A549 (cell line): ENCODE measurements around the gene REN. TPM values are rescaled to one million over a fixed set of nuclear protein-coding genes. Genes with fewer than 3 reads are reported as not detected.

Source experiments
- ATAC-seq, 2 experiments: fragments of 200-7000 bp in 1 of 2; fragments of >200 bp in 1 of 2; cut with Nextera tagmentation in 1 of 2; cut with Tn5 transposase in 1 of 2; 3 replicates each; pipeline versions ENCODE4 v1.8.0 to v1.9.1; 2018 to 2020; ENCODE audit warnings: mild to moderate bottlenecking in 1 of 2, moderate library complexity in 1 of 2
- CTCF ChIA-PET: fragments of 300-600 bp; sonication (Branson Sonifier 250); formaldehyde crosslinking; extraction: SDS; loops from one replicate; lab custom pipeline; 2021; ENCODE audit warnings: antibody characterized with exemption, inconsistent platforms; lab: Yijun Ruan, JAX
- POLR2A ChIA-PET: fragments of 350-600 bp; formaldehyde crosslinking; extraction: SDS; loops from one replicate; lab custom pipeline; 2021; ENCODE audit warnings: antibody characterized with exemption, inconsistent platforms; lab: Yijun Ruan, JAX
- DNase-seq, 2 experiments: peaks; one replicate each; pipeline versions ENCODE4 v3.0.0 to v3.0.0-alpha.2; 2011 to 2016; ENCODE audit warnings: low read depth in 1 of 2, low spot score in 1 of 2
- FAIRE-seq: peaks from 2 replicates; lab custom pipeline; 2011; peaks lifted over from hg19 to GRCh38; lab: Jason Lieb, UNC
- H3K27ac ChIP-seq, 2 experiments: fragments of >200 bp; sonication (Bioruptor Twin); formaldehyde crosslinking; 3 replicates each; pipeline ENCODE4 v1.5.1; 2016 to 2017
- H3K4me1 ChIP-seq: fragments of >200 bp; sonication (Bioruptor Twin); formaldehyde crosslinking; 3 replicates; pipeline ENCODE4 v1.6.1; 2016
- H3K4me2 ChIP-seq: fragments of >200 bp; sonication (Bioruptor Twin); formaldehyde crosslinking; 3 replicates; pipeline ENCODE4 v1.6.1; 2016
- H3K4me3 ChIP-seq: fragments of >200 bp; sonication (Bioruptor Twin); formaldehyde crosslinking; 3 replicates; pipeline ENCODE4 v1.5.1; 2016
- H3K9me3 ChIP-seq: fragments of >200 bp; sonication (Bioruptor Twin); formaldehyde crosslinking; 3 replicates; pipeline ENCODE4 v1.6.1; 2016
- BHLHE40 ChIP-seq: IDR thresholded peaks from 2 replicates; pipeline ENCODE4 v1.6.1; 2012; ENCODE audit warnings: low read depth, low read length, inconsistent platforms
- CBX2 ChIP-seq: fragments of 200-600 bp; sonication (generic); IDR thresholded peaks from 2 replicates; pipeline ENCODE4 v1.6.1; 2016; ENCODE audit warnings: low read depth, mild to moderate bottlenecking, borderline replicate concordance
- CBX8 ChIP-seq: fragments of 200-600 bp; sonication (generic); IDR thresholded peaks from 2 replicates; pipeline ENCODE4 v1.6.1; 2016
- ESRRA ChIP-seq: fragments of 150-350 bp; IDR thresholded peaks from 2 replicates; pipeline ENCODE4 v1.6.1; 2014; ENCODE audit warnings: mild to moderate bottlenecking, low read length, borderline replicate concordance
- FOSL2 ChIP-seq, 2 experiments: fragments of 450-650 bp in 1 of 2; fragments of >200 bp in 1 of 2; sonication (Bioruptor Twin) in 1 of 2; formaldehyde crosslinking; IDR thresholded peaks; 2 replicates each; pipeline versions ENCODE4 v1.5.0 to v1.6.1; 2016 to 2020; ENCODE audit warnings: mild to moderate bottlenecking in 1 of 2, moderate library complexity in 1 of 2
- GATA3 ChIP-seq: IDR thresholded peaks from 2 replicates; pipeline ENCODE4 v1.6.1; 2012; ENCODE audit warnings: borderline replicate concordance
- HDAC2 ChIP-seq: fragments of 200-600 bp; sonication (generic); IDR thresholded peaks from 2 replicates; pipeline ENCODE4 v1.6.1; 2016
- HEYL ChIP-seq: fragments of 250-450 bp; sonication (Bioruptor Pico); IDR thresholded peaks from 2 replicates; pipeline ENCODE4 v1.8.0; 2021; ENCODE audit warnings: mild to moderate bottlenecking, moderate library complexity
- HOXA7 ChIP-seq: fragments of 250-450 bp; sonication (Bioruptor Pico); IDR thresholded peaks from 2 replicates; pipeline ENCODE4 v1.5.0; 2020; ENCODE audit warnings: mild to moderate bottlenecking, moderate library complexity
- HOXB13 ChIP-seq: fragments of 250-450 bp; sonication (Bioruptor Pico); IDR thresholded peaks from 2 replicates; pipeline ENCODE4 v1.5.0; 2020; ENCODE audit warnings: low read depth, mild to moderate bottlenecking, moderate library complexity
- MYC ChIP-seq: IDR thresholded peaks from 2 replicates; pipeline ENCODE4 v1.6.1; 2012; ENCODE audit warnings: mild to moderate bottlenecking, inconsistent platforms, low read length, improper control_type of control experiment, borderline replicate concordance
- NR3C1 ChIP-seq: fragments of >200 bp; sonication (Bioruptor Twin); formaldehyde crosslinking; IDR thresholded peaks from 3 replicates; pipeline ENCODE4 v1.6.1; 2017
- PHF8 ChIP-seq: fragments of 200-600 bp; sonication (generic); IDR thresholded peaks from 2 replicates; pipeline ENCODE4 v1.6.1; 2016; ENCODE audit warnings: low read depth, mild to moderate bottlenecking, antibody characterized with exemption, moderate library complexity, borderline replicate concordance
- RAD21 ChIP-seq, 2 experiments: fragments of >200 bp in 1 of 2; sonication (Bioruptor Twin) in 1 of 2; formaldehyde crosslinking in 1 of 2; IDR thresholded peaks in 1 of 2; conservative IDR thresholded peaks in 1 of 2; 2 replicates in 1 of 2; 3 replicates in 1 of 2; pipeline ENCODE4 v1.6.1; 2012 to 2018; ENCODE audit warnings: inconsistent platforms in 1 of 2
- SMC3 ChIP-seq: fragments of >200 bp; sonication (Bioruptor Twin); formaldehyde crosslinking; IDR thresholded peaks from 3 replicates; pipeline ENCODE4 v1.6.1; 2018; ENCODE audit warnings: inconsistent platforms
- TP53 ChIP-seq: fragments of 250-450 bp; sonication (Bioruptor Pico); IDR thresholded peaks from 2 replicates; pipeline ENCODE4 v1.5.0; 2021; ENCODE audit warnings: mild to moderate bottlenecking, moderate library complexity
- ZC3H11A ChIP-seq: fragments of 450-650 bp; IDR thresholded peaks from 2 replicates; pipeline ENCODE4 v1.6.1; 2014; ENCODE audit warnings: antibody characterized with exemption, mild to moderate bottlenecking
- ZFP36 ChIP-seq: fragments of 450-650 bp; IDR thresholded peaks from 2 replicates; pipeline ENCODE4 v1.6.1; 2014; ENCODE audit warnings: borderline replicate concordance; ENCODE audit not compliant: partially characterized antibody
- ZNF302 ChIP-seq: fragments of 250-450 bp; sonication (Bioruptor Pico); IDR thresholded peaks from 2 replicates; pipeline ENCODE4 v1.9.0; 2021; ENCODE audit warnings: inconsistent platforms, mild to moderate bottlenecking, moderate library complexity
- WGBS: methylation state at CpG from one replicate; pipeline ENCODE4 v1.1.6; 2017; ENCODE audit errors: missing lambda C conversion rate; 5-methylcytosine and 5-hydroxymethylcytosine counted together
- polyA plus RNA-seq, 4 experiments: library from polyadenylated mRNA; depleted of rRNA in 3 of 4; stranded (reverse); fragments of >200 nt; fragmentation: RNase III in 1 of 4; extraction: RNeasy Plus Mini Kit Qiagen cat#74134 plus additional on column Dnase treatment in 1 of 4; gene quantifications; 2 replicates in 3 of 4; 3 replicates in 1 of 4; pipeline ENCODE4 v1.2.3, GENCODE V29; 2011 to 2017
- TF ChIP-seq, protein P1 (sequence below): fragments of 250-450 bp; sonication (Bioruptor Pico); IDR thresholded peaks from 2 replicates; pipeline ENCODE4 v1.5.0; 2021; ENCODE audit warnings: mild to moderate bottlenecking, moderate library complexity, borderline replicate concordance
- TF ChIP-seq, protein P2 (sequence below): fragments of >200 bp; sonication (Bioruptor Twin); formaldehyde crosslinking; IDR thresholded peaks from 3 replicates; pipeline ENCODE4 v1.5.1; 2016
- TF ChIP-seq, protein P3 (sequence below): IDR thresholded peaks from 2 replicates; pipeline ENCODE4 v1.6.1; 2012
- TF ChIP-seq, protein P4 (sequence below): IDR thresholded peaks from 2 replicates; pipeline ENCODE4 v1.6.1; 2012
- TF ChIP-seq, protein P5 (sequence below): fragments of 250-450 bp; sonication (Bioruptor Pico); IDR thresholded peaks from 2 replicates; pipeline ENCODE4 v1.5.0; 2020; ENCODE audit warnings: low read depth, mild to moderate bottlenecking, moderate library complexity

Gene REN
- polyA plus RNA-seq, 2 of the 4 experiments (the other 2 are of a cell fraction), result not detected

DNA sequence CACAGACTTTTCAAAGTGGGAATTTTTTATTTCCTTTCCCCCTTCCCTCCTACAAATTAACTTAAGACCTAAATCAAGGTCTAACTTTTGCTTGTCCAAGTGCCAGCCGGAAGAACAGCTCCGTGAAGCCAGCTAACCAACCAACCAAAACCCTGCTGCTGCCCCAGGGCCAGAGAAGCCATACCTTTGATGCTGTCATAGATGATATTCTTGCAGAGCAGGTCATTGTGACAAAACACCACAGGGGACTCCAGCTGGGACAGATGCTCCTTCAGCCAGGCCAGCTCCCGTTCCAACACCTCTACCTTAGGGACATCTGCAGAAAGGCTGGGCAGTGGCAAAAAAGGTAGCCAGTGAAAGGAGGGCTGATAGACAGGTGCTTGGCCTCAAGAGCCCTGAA, 25.0 kb downstream of the REN start:
- no peak for FAIRE-seq
- POLR2A ChIA-PET, result no interaction called here

DNA sequence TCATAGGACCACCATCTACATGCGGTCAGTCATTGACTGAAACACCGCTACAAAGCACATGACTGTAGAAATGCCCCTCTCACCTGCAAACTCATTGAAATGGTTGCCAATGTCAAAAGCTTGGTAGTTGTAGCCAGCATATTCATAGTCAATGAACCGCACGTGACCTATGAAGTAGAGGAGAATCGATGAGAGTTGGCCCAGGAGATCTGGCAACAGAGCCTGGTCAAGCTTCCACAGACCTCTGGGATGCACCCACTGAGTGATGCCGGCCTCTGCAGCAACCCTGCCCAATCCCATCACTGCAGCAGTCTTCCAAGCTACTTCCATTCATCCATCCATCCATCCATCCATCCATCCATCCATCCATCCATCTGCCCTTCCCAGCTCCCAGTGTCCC, 26.2 kb downstream of the REN start:
- Histone ChIP-seq H3K9me3 (no peaks in the 10 kb centered on the region), H3K4me2 (no peak overlapping the region), H3K27ac (no peak overlapping the region), H3K4me3 (no peak overlapping the region), H3K4me1 (no peaks in the 10 kb centered on the region)
- FAIRE-seq (no peak), ATAC-seq (no peak), DNase-seq (no peak)
- WGBS, result 82% methylated on average over 6 of the region's 6 CpGs
- CTCF ChIA-PET, result interaction anchor here (0.5 to 32.2 kb wide), 7 partner anchors 11 to 635 kb away, joined by 3 to 757 read pairs (median 8); partner anchors contain the start of genes ETNK2 and SNRPE
- POLR2A ChIA-PET, result no interaction called here
- TF ChIP-seq ESRRA (no peak), CBX8 (no peak), MYC (no peak), RAD21 (conservative IDR thresholded peaks at IDR 0.05 in 1 of 2, IDR thresholded peaks at IDR 0.05 in 1 of 2) (no peak), NR3C1 (no peak), ZNF302 (no peak), PHF8 (no peak), FOSL2 (IDR thresholded peaks at IDR 0.05) (no peak), FOSL2 (CRISPR knock-in tag; IDR thresholded peaks at IDR 0.05) (no peak), GATA3 (no peak), BHLHE40 (no peak)
- TF ChIP-seq, protein P1, sequence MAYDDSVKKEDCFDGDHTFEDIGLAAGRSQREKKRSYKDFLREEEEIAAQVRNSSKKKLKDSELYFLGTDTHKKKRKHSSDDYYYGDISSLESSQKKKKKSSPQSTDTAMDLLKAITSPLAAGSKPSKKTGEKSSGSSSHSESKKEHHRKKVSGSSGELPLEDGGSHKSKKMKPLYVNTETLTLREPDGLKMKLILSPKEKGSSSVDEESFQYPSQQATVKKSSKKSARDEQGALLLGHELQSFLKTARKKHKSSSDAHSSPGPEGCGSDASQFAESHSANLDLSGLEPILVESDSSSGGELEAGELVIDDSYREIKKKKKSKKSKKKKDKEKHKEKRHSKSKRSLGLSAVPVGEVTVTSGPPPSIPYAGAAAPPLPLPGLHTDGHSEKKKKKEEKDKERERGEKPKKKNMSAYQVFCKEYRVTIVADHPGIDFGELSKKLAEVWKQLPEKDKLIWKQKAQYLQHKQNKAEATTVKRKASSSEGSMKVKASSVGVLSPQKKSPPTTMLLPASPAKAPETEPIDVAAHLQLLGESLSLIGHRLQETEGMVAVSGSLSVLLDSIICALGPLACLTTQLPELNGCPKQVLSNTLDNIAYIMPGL, result no peak
- TF ChIP-seq, protein P2, sequence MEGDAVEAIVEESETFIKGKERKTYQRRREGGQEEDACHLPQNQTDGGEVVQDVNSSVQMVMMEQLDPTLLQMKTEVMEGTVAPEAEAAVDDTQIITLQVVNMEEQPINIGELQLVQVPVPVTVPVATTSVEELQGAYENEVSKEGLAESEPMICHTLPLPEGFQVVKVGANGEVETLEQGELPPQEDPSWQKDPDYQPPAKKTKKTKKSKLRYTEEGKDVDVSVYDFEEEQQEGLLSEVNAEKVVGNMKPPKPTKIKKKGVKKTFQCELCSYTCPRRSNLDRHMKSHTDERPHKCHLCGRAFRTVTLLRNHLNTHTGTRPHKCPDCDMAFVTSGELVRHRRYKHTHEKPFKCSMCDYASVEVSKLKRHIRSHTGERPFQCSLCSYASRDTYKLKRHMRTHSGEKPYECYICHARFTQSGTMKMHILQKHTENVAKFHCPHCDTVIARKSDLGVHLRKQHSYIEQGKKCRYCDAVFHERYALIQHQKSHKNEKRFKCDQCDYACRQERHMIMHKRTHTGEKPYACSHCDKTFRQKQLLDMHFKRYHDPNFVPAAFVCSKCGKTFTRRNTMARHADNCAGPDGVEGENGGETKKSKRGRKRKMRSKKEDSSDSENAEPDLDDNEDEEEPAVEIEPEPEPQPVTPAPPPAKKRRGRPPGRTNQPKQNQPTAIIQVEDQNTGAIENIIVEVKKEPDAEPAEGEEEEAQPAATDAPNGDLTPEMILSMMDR, result no peak
- TF ChIP-seq, protein P3, sequence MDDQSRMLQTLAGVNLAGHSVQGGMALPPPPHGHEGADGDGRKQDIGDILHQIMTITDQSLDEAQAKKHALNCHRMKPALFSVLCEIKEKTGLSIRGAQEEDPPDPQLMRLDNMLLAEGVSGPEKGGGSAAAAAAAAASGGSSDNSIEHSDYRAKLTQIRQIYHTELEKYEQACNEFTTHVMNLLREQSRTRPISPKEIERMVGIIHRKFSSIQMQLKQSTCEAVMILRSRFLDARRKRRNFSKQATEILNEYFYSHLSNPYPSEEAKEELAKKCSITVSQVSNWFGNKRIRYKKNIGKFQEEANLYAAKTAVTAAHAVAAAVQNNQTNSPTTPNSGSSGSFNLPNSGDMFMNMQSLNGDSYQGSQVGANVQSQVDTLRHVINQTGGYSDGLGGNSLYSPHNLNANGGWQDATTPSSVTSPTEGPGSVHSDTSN, result no peak
- TF ChIP-seq, protein P4, sequence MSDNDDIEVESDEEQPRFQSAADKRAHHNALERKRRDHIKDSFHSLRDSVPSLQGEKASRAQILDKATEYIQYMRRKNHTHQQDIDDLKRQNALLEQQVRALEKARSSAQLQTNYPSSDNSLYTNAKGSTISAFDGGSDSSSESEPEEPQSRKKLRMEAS, result no peak

More for the DNA sequence above, 25.0 kb downstream of the REN start:
- CTCF ChIA-PET, result interaction anchor here (1.0 to 32.2 kb wide), 6 partner anchors 10 to 275 kb away, joined by 3 to 757 read pairs (median 10); partner anchors contain the start of genes ETNK2 and SNRPE
- TF ChIP-seq ZC3H11A (no peak), TP53 (CRISPR knock-in tag) (no peak), HEYL (CRISPR knock-in tag) (no peak), ZFP36 (no peak), NR3C1 (no peak), HOXB13 (CRISPR knock-in tag) (no peak), SMC3 (no peak), HOXA7 (CRISPR knock-in tag) (no peak), HDAC2 (no peak), CBX2 (no peak), RAD21 (conservative IDR thresholded peaks at IDR 0.05 in 1 of 2, IDR thresholded peaks at IDR 0.05 in 1 of 2) (no peak)
- TF ChIP-seq, protein P5, sequence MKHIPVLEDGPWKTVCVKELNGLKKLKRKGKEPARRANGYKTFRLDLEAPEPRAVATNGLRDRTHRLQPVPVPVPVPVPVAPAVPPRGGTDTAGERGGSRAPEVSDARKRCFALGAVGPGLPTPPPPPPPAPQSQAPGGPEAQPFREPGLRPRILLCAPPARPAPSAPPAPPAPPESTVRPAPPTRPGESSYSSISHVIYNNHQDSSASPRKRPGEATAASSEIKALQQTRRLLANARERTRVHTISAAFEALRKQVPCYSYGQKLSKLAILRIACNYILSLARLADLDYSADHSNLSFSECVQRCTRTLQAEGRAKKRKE (CRISPR knock-in tag), result no peak
- TF ChIP-seq, protein P4, result no peak
- TF ChIP-seq, all 56 proteins: peak for 0
- H3K27ac ChIP-seq, result no peak overlapping the region
- H3K4me2 ChIP-seq, result no peak overlapping the region
- no peaks in the 10 kb centered on the region for H3K9me3 ChIP-seq
- 81% methylated on average over 3 of the region's 3 CpGs for WGBS
- DNase-seq (no peak), ATAC-seq (no peak)
- H3K4me3 ChIP-seq, result no peak overlapping the region
- no peaks in the 10 kb centered on the region for H3K4me1 ChIP-seq
